GM12878 (cell line): ENCODE measurements around the gene TBC1D5.
A peak's percentile ranks its signal among the peaks of the same experiment; 100 is the strongest.

Experiments used
- EP300 ChIP-seq, 2 experiments: fragments of 150-350 bp in 1 of 2; IDR thresholded peaks; 2 replicates each; pipeline ENCODE4 v1.6.1; 2011 to 2012; ENCODE audit warnings: low read depth in 2 of 2, low read length in 2 of 2, borderline replicate concordance in 1 of 2, improper control_type of control experiment in 1 of 2, inconsistent platforms in 1 of 2; ENCODE audit not compliant: control insufficient read depth in 1 of 2
- GABPA ChIP-seq: IDR thresholded peaks from 2 replicates; pipeline ENCODE4 v1.6.1; 2014; ENCODE audit warnings: antibody characterized with exemption, low read depth, mild to moderate bottlenecking, inconsistent platforms
- MYC ChIP-seq: IDR thresholded peaks from 2 replicates; pipeline ENCODE4 v1.6.1; 2011; ENCODE audit warnings: mild to moderate bottlenecking, low read length, moderate library complexity, inconsistent platforms; ENCODE audit not compliant: insufficient read depth, insufficient replicate concordance, insufficient read length, severe bottlenecking
- NRF1 ChIP-seq: conservative IDR thresholded peaks from 2 replicates; pipeline ENCODE4 v1.6.1; 2011; ENCODE audit warnings: mild to moderate bottlenecking, low read depth, low read length, improper control_type of control experiment
- POLR2A ChIP-seq: IDR thresholded peaks from 2 replicates; pipeline ENCODE4 v1.6.1; 2011; ENCODE audit warnings: low read depth, mild to moderate bottlenecking, low read length
- RELA ChIP-seq: fragments of 450-650 bp; IDR thresholded peaks from 2 replicates; pipeline ENCODE4 v1.8.0; 2014; ENCODE audit warnings: borderline replicate concordance; ENCODE audit not compliant: partially characterized antibody
- TAF1 ChIP-seq: IDR thresholded peaks from 2 replicates; pipeline ENCODE4 v1.6.1; 2011; ENCODE audit warnings: mild to moderate bottlenecking, low read depth, low read length, borderline replicate concordance
- TCF12 ChIP-seq: IDR thresholded peaks from 2 replicates; pipeline ENCODE4 v1.6.1; 2011; ENCODE audit warnings: low read depth, mild to moderate bottlenecking, low read length
- TF ChIP-seq, protein P1 (sequence below), 3 experiments: IDR thresholded peaks in 2 of 3; conservative IDR thresholded peaks in 1 of 3; 2 replicates each; pipeline ENCODE4 v1.5.1; 2011; ENCODE audit warnings: low read depth in 3 of 3, low read length in 3 of 3, mild to moderate bottlenecking in 3 of 3, control low read depth in 2 of 3, moderate library complexity in 2 of 3, inconsistent platforms in 1 of 3, mixed read lengths in 1 of 3; ENCODE audit not compliant: control insufficient read depth in 2 of 3, insufficient read depth in 1 of 3; ENCODE audit errors: extremely low read depth in 1 of 3
- TF ChIP-seq, protein P2 (sequence below): fragments of 450-650 bp; IDR thresholded peaks from 2 replicates; pipeline ENCODE4 v1.6.1; 2018; ENCODE audit warnings: mild to moderate bottlenecking, low read depth, moderate library complexity; ENCODE audit not compliant: partially characterized antibody
- TF ChIP-seq, protein P3 (sequence below): fragments of 450-650 bp; IDR thresholded peaks from 2 replicates; pipeline ENCODE4 v1.6.1; 2014; ENCODE audit warnings: mild to moderate bottlenecking
- TF ChIP-seq, protein P4 (sequence below): IDR thresholded peaks from 2 replicates; pipeline ENCODE4 v1.6.1; 2011; ENCODE audit warnings: borderline replicate concordance, low read depth, mild to moderate bottlenecking, moderate library complexity, low read length; ENCODE audit not compliant: insufficient read depth, poor library complexity, severe bottlenecking
- TF ChIP-seq, protein P5 (sequence below): IDR thresholded peaks from 2 replicates; pipeline ENCODE4 v1.6.1; 2012; ENCODE audit warnings: mild to moderate bottlenecking, low read depth, low read length

DNA sequence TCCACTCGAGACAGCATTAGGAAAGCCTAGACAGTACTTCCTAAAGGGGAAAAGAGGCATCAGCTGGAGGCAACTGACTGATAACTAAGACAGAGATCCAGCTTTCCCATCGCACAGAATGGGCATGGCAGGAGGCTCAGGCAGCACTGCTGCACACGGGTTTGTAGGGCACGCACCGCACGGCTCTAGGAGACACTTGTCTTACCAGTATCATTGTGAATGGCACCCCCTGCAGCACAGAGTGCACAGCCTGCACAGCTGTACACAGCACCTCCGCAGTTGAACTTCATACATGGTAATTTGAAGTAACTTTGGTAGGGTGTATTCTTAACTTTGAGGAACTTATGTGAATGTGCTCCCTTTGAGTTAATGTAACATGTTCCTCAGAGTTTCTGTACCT, 576.1 kb downstream of the TBC1D5 start:
- TF ChIP-seq, protein P1, sequence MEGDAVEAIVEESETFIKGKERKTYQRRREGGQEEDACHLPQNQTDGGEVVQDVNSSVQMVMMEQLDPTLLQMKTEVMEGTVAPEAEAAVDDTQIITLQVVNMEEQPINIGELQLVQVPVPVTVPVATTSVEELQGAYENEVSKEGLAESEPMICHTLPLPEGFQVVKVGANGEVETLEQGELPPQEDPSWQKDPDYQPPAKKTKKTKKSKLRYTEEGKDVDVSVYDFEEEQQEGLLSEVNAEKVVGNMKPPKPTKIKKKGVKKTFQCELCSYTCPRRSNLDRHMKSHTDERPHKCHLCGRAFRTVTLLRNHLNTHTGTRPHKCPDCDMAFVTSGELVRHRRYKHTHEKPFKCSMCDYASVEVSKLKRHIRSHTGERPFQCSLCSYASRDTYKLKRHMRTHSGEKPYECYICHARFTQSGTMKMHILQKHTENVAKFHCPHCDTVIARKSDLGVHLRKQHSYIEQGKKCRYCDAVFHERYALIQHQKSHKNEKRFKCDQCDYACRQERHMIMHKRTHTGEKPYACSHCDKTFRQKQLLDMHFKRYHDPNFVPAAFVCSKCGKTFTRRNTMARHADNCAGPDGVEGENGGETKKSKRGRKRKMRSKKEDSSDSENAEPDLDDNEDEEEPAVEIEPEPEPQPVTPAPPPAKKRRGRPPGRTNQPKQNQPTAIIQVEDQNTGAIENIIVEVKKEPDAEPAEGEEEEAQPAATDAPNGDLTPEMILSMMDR (IDR thresholded peaks at IDR 0.05 in 2 of 3, conservative IDR thresholded peaks at IDR 0.05 in 1 of 3; ENCODE audit: control insufficient read depth in 2 of 3, extremely low read depth in 1 of 3, insufficient read depth in 1 of 3, low read depth in 3 of 3, low read length in 3 of 3), result peak in 1 of 3 experiments; percentile 10; a peak in 1 of 6 replicates
- TF ChIP-seq NRF1 (no peak), EP300 (IDR thresholded peaks at IDR 0.05; ENCODE audit: borderline replicate concordance in 1 of 2, control insufficient read depth in 1 of 2, low read depth in 2 of 2, low read length in 2 of 2) (no peak), RELA (no peak), TAF1 (no peak), POLR2A (no peak), TCF12 (no peak), GABPA (no peak), MYC (no peak)
- TF ChIP-seq, protein P2, sequence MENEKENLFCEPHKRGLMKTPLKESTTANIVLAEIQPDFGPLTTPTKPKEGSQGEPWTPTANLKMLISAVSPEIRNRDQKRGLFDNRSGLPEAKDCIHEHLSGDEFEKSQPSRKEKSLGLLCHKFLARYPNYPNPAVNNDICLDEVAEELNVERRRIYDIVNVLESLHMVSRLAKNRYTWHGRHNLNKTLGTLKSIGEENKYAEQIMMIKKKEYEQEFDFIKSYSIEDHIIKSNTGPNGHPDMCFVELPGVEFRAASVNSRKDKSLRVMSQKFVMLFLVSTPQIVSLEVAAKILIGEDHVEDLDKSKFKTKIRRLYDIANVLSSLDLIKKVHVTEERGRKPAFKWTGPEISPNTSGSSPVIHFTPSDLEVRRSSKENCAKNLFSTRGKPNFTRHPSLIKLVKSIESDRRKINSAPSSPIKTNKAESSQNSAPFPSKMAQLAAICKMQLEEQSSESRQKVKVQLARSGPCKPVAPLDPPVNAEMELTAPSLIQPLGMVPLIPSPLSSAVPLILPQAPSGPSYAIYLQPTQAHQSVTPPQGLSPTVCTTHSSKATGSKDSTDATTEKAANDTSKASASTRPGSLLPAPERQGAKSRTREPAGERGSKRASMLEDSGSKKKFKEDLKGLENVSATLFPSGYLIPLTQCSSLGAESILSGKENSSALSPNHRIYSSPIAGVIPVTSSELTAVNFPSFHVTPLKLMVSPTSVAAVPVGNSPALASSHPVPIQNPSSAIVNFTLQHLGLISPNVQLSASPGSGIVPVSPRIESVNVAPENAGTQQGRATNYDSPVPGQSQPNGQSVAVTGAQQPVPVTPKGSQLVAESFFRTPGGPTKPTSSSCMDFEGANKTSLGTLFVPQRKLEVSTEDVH, result no peak
- TF ChIP-seq, protein P3, sequence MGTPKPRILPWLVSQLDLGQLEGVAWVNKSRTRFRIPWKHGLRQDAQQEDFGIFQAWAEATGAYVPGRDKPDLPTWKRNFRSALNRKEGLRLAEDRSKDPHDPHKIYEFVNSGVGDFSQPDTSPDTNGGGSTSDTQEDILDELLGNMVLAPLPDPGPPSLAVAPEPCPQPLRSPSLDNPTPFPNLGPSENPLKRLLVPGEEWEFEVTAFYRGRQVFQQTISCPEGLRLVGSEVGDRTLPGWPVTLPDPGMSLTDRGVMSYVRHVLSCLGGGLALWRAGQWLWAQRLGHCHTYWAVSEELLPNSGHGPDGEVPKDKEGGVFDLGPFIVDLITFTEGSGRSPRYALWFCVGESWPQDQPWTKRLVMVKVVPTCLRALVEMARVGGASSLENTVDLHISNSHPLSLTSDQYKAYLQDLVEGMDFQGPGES, result no peak
- TF ChIP-seq, protein P4, sequence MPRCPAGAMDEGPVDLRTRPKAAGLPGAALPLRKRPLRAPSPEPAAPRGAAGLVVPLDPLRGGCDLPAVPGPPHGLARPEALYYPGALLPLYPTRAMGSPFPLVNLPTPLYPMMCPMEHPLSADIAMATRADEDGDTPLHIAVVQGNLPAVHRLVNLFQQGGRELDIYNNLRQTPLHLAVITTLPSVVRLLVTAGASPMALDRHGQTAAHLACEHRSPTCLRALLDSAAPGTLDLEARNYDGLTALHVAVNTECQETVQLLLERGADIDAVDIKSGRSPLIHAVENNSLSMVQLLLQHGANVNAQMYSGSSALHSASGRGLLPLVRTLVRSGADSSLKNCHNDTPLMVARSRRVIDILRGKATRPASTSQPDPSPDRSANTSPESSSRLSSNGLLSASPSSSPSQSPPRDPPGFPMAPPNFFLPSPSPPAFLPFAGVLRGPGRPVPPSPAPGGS, result no peak
- TF ChIP-seq, protein P5, sequence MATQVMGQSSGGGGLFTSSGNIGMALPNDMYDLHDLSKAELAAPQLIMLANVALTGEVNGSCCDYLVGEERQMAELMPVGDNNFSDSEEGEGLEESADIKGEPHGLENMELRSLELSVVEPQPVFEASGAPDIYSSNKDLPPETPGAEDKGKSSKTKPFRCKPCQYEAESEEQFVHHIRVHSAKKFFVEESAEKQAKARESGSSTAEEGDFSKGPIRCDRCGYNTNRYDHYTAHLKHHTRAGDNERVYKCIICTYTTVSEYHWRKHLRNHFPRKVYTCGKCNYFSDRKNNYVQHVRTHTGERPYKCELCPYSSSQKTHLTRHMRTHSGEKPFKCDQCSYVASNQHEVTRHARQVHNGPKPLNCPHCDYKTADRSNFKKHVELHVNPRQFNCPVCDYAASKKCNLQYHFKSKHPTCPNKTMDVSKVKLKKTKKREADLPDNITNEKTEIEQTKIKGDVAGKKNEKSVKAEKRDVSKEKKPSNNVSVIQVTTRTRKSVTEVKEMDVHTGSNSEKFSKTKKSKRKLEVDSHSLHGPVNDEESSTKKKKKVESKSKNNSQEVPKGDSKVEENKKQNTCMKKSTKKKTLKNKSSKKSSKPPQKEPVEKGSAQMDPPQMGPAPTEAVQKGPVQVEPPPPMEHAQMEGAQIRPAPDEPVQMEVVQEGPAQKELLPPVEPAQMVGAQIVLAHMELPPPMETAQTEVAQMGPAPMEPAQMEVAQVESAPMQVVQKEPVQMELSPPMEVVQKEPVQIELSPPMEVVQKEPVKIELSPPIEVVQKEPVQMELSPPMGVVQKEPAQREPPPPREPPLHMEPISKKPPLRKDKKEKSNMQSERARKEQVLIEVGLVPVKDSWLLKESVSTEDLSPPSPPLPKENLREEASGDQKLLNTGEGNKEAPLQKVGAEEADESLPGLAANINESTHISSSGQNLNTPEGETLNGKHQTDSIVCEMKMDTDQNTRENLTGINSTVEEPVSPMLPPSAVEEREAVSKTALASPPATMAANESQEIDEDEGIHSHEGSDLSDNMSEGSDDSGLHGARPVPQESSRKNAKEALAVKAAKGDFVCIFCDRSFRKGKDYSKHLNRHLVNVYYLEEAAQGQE, result no peak
